HEK293T (cell line): ENCODE measurements around the gene RABL6.

Source experiments
- CTCF ChIA-PET: fragments of 350-600 bp; formaldehyde crosslinking; extraction: SDS; loops from one replicate; lab custom pipeline; 2021; ENCODE audit warnings: antibody characterized with exemption, inconsistent platforms; lab: Yijun Ruan, JAX
- POLR2A ChIA-PET: fragments of 350-600 bp; formaldehyde crosslinking; extraction: SDS; loops from one replicate; lab custom pipeline; 2020; ENCODE audit warnings: antibody characterized with exemption, inconsistent platforms; lab: Yijun Ruan, JAX
- DNase-seq: peaks from one replicate; pipeline ENCODE4 v3.0.0; 2012; ENCODE audit warnings: mixed read lengths; ENCODE audit errors: extremely low spot score
- ARNT ChIP-seq: fragments of 450-650 bp; IDR thresholded peaks from 2 replicates; pipeline ENCODE4 v1.6.1; 2017; ENCODE audit warnings: mild to moderate bottlenecking
- BHLHE40 ChIP-seq: fragments of 450-650 bp; IDR thresholded peaks from 2 replicates; pipeline ENCODE4 v1.6.1; 2016; ENCODE audit warnings: mild to moderate bottlenecking, moderate library complexity, borderline replicate concordance
- CTBP1 ChIP-seq: fragments of 450-650 bp; IDR thresholded peaks from 2 replicates; pipeline ENCODE4 v1.6.1; 2016; ENCODE audit warnings: borderline replicate concordance
- ELF4 ChIP-seq: fragments of 450-650 bp; IDR thresholded peaks from 2 replicates; pipeline ENCODE4 v1.6.1; 2017; ENCODE audit warnings: antibody characterized with exemption
- FOXA1 ChIP-seq: fragments of 450-650 bp; IDR thresholded peaks from 2 replicates; pipeline ENCODE4 v1.6.1; 2016; ENCODE audit warnings: mild to moderate bottlenecking
- FOXK2 ChIP-seq: fragments of 450-650 bp; IDR thresholded peaks from 2 replicates; pipeline ENCODE4 v1.6.1; 2016; ENCODE audit warnings: mild to moderate bottlenecking
- FOXM1 ChIP-seq: fragments of 450-650 bp; IDR thresholded peaks from 2 replicates; pipeline ENCODE4 v1.6.1; 2017; ENCODE audit warnings: mild to moderate bottlenecking, borderline replicate concordance
- HDGF ChIP-seq: fragments of 450-650 bp; IDR thresholded peaks from 2 replicates; pipeline ENCODE4 v1.6.1; 2017; ENCODE audit warnings: antibody characterized with exemption, borderline replicate concordance
- L3MBTL2 ChIP-seq: fragments of 450-650 bp; conservative IDR thresholded peaks from 2 replicates; pipeline ENCODE4 v1.6.1; 2016; ENCODE audit warnings: mild to moderate bottlenecking
- LEF1 ChIP-seq: fragments of 450-650 bp; IDR thresholded peaks from 2 replicates; pipeline ENCODE4 v1.6.1; 2017; ENCODE audit warnings: mild to moderate bottlenecking, borderline replicate concordance
- NFRKB ChIP-seq: fragments of 450-650 bp; IDR thresholded peaks from 2 replicates; pipeline ENCODE4 v1.6.1; 2016; ENCODE audit warnings: mild to moderate bottlenecking, moderate library complexity
- SP1 ChIP-seq: fragments of 450-650 bp; IDR thresholded peaks from 2 replicates; pipeline ENCODE4 v1.6.1; 2017
- SUZ12 ChIP-seq: fragments of 450-650 bp; IDR thresholded peaks from 2 replicates; pipeline ENCODE4 v1.6.1; 2016; ENCODE audit warnings: mild to moderate bottlenecking
- TARDBP ChIP-seq: fragments of 450-650 bp; IDR thresholded peaks from 2 replicates; pipeline ENCODE4 v1.6.1; 2016
- ZNF384 ChIP-seq: fragments of 450-650 bp; IDR thresholded peaks from 2 replicates; pipeline ENCODE4 v1.6.1; 2016
- TF ChIP-seq, protein P1 (sequence below): fragments of 450-650 bp; IDR thresholded peaks from 2 replicates; pipeline ENCODE4 v1.6.1; 2016

Gene RABL6

GRCh38 chr9:136814725-136815421 is 7.1 kb downstream of the RABL6 start:
- no peak for TF ChIP-seq BHLHE40
- CTCF ChIA-PET, result no interaction called here
- no peak for DNase-seq
- POLR2A ChIA-PET, result interaction anchor here (0.7 to 3.5 kb wide), 2 partner anchors 7 to 11 kb away, joined by 3 to 15 read pairs; partner anchors contain the start of gene RABL6

- CTCF ChIA-PET, result no interaction called here
- DNase-seq, result no peak
- TF ChIP-seq BHLHE40 (no peak), CTBP1 (no peak), HDGF (no peak), FOXA1 (no peak), TARDBP (no peak)
- TF ChIP-seq, protein P1, sequence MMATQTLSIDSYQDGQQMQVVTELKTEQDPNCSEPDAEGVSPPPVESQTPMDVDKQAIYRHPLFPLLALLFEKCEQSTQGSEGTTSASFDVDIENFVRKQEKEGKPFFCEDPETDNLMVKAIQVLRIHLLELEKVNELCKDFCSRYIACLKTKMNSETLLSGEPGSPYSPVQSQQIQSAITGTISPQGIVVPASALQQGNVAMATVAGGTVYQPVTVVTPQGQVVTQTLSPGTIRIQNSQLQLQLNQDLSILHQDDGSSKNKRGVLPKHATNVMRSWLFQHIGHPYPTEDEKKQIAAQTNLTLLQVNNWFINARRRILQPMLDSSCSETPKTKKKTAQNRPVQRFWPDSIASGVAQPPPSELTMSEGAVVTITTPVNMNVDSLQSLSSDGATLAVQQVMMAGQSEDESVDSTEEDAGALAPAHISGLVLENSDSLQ, result no peak
- POLR2A ChIA-PET, result interaction anchor here (1.3 to 3.5 kb wide), 2 partner anchors 8 to 14 kb away, joined by 4 to 15 read pairs; partner anchors contain the start of gene RABL6
These were observed 7.7 kb downstream of the RABL6 start for GRCh38 chr9:136815422-136815782.

DNA sequence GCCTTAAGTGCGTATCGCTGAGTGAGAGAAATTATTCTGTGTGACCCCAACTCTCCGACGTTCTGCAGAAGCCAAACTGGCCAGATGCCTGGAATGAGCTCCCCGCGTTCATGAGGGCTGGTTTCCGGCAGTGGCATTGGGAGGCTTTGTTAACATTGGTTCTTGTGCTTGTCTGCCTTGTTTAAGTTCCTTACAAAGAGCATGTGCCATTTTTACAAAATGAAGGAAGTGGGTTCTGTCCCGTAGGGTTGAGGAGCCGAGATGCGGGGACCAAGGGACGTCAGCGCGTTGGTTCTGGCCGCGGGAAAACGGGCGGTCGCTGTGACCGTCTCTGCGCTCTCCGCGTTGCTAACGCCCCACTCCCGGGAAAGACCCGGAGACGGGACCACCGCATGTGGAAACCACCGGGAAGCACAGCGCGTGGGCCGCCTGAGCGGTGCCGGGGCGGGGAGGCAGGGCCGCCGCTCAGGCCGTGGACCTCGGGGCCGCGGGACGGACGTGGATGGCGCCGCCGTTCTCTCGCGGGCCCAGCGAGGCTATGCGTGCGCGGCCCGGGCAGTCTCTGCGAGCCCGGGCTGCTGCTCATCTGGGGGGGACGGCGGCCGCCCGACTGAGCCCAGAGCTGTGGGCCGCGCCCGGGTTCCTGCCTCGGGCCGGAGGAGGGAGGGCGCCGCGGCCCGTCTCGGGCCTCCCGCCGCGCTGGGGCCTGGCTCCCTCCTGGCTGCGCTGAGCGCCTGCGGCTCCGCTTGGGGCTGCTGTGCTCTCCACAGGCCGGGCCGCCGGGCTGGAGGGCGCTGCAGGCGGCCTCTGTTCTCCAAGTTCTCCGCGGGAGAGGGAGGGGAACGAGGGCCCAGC is 13.4 kb downstream of the RABL6 start:
- TF ChIP-seq TARDBP (no peak), FOXA1 (no peak), BHLHE40 (no peak), FOXM1 (no peak), ELF4 (no peak), FOXK2 (no peak), L3MBTL2 (no peak), LEF1 (no peak), ZNF384 (no peak)
- TF ChIP-seq, protein P1, result no peak
- DNase-seq, result no peak
- ChIA-PET POLR2A (no interaction called here), CTCF (no interaction called here)

GRCh38 chr9:136821826-136822544 is 14.2 kb downstream of the RABL6 start:
- CTCF ChIA-PET, result no interaction called here
- POLR2A ChIA-PET, result interaction anchor here (1.3 kb wide), 1 partner anchor 19 kb away, joined by 4 read pairs; no protein-coding TSS in a partner anchor

DNA sequence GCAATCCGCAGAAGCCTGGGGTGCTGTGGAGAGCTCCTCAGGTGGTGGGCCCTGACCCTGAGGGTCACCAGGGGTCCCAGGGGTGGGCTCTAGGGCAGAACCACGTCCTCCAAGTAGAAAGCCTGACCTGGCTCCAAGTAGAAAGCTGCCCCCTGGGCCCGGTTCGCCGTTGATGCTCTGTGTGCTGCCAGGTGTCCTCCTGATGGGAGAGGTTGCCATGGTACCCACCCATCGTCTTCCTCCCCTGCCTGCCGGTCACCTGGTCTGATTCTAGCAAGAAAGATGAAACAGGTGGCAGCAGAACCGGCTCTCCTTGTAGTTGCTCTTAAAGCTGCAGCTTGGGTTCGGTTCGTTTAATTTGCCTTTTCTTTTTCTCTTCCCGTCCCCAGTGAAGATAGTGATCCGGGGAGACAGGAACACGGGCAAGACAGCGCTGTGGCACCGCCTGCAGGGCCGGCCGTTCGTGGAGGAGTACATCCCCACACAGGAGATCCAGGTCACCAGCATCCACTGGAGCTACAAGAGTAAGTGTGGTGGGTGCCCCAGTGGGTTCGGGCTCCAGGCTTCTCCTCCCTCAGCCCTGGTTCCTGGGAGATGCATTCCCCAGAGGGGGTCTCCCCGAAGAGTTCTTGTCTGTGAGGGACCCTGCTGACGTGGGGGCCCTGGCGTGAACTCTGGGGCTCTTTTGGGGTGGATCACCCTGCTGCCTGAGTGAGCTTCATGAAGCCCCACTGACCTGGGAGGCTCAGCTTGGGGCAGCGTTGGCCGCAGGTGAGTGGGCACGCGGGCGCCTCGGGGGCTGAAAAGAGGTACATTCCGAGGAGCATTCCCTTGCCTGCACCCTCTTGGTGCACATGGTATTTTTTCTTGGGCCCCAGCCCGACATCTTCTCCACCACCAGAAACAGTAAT is 15.6 kb downstream of the RABL6 start:
- TF ChIP-seq CTBP1 (no peak), ARNT (no peak), SUZ12 (no peak), FOXM1 (no peak), SP1 (no peak), ZNF384 (no peak), L3MBTL2 (no peak), BHLHE40 (no peak), TARDBP (no peak), LEF1 (no peak), HDGF (no peak), FOXK2 (no peak), FOXA1 (no peak), NFRKB (no peak), ELF4 (no peak)
- TF ChIP-seq, protein P1, result no peak
- CTCF ChIA-PET, result interaction anchor here (0.8 kb wide), 1 partner anchor 12 kb away, joined by 3 read pairs; no protein-coding TSS in a partner anchor
- POLR2A ChIA-PET, result interaction anchor here (1.3 kb wide), 1 partner anchor 17 kb away, joined by 4 read pairs; no protein-coding TSS in a partner anchor
- DNase-seq, result no peak

More at GRCh38 chr9:136821826-136822544, 14.2 kb downstream of the RABL6 start:
- TF ChIP-seq FOXK2, result no peak
- no peak for TF ChIP-seq L3MBTL2
- no peak for TF ChIP-seq HDGF
- no peak for TF ChIP-seq CTBP1
- TF ChIP-seq ARNT, result no peak
- TF ChIP-seq FOXM1, result no peak
- no peak for TF ChIP-seq TARDBP
- no peak for TF ChIP-seq BHLHE40
- no peak for TF ChIP-seq SP1
- TF ChIP-seq ZNF384, result no peak
- no peak for TF ChIP-seq LEF1
- TF ChIP-seq, protein P1, result no peak
- no peak for TF ChIP-seq ELF4
- no peak for TF ChIP-seq NFRKB
- no peak for TF ChIP-seq FOXA1
- TF ChIP-seq SUZ12, result no peak
- DNase-seq, result no peak
